HG03064 (cell line): ENCODE measurements around the gene RPL36.

Experiments
- ATAC-seq: cut with Tn5 transposase; IDR thresholded peaks from one replicate; pipeline ENCODE4 v1.9.1; 2021; ENCODE audit warnings: low read depth; ENCODE audit not compliant: unreplicated experiment

The RPL36 gene

DNA sequence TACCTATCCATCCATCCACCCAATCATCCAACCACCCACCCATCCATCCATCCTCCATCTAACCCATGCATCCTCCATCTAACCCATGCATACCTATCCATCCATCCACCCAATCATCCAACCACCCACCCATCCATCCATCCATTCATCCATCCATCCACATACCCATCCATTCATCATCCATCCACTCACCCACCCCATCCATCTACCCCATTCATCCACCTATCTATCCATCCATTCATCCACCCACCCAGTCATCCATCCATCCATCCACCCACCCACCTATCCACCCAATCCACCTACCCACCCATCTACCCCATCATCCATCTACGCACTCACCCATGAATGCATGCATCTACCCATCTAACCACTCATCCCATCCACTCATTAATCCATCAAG, 16.3 kb upstream of the RPL36 start:
- no peak for ATAC-seq

DNA sequence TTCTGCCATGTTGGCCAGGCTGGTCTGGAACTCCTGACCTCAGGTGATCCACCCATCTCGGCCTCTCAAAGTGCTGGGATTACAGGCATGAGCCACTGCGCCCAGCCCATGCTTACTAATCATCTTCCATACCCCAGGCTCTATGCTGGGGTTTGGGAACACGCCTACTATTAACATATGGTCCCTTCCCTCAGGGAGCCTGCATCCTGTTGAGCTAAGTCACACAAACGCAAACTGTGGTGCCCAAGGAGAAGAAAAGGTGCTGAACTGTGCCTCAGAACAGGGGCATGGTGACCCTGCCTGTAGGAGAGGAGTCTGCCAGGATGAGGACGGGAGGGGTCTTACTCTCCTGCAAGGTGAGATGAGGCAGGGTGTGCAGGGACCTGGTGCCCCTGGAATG, 15.4 kb upstream of the RPL36 start:
- no peak for ATAC-seq

DNA sequence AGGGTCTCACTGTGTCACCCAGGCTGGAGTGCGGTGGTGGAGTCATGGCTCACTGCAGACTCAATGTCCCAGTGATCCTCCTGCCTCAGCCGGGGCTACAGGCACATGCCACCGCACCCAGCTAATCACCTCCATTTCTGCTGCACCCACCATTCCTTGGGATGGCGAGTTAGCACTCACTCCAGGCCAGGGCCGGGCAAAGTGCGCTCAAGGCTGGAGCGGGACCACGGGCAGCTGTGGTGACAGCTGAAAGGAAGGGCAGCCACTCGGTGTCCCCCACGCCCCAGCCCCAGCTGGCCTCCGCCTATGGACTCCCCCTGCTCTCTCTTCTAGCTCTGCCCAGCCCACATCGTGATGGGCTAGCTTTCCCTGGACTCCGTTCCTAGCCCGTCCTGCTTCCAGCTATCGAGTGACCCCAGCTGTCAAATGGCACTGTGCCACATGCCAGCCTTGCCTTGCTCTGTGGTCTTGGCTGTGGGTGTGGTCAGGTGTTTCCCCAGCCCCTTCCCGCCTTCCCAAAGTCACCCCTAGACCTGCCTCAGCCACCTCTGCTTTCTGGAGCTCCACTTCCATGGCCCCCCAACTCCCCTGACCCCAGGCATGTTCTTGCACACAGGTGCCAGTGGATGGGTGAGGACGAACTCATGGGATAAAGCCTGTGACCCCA, 13.9 kb upstream of the RPL36 start:
- no peak for ATAC-seq

- ATAC-seq = no peak
Observed at GRCh38 chr19:5676772-5677105, 13.4 kb upstream of the RPL36 start.

GRCh38 chr19:5677136-5677535, 13.0 kb upstream of the RPL36 start:
- ATAC-seq = no peak

DNA sequence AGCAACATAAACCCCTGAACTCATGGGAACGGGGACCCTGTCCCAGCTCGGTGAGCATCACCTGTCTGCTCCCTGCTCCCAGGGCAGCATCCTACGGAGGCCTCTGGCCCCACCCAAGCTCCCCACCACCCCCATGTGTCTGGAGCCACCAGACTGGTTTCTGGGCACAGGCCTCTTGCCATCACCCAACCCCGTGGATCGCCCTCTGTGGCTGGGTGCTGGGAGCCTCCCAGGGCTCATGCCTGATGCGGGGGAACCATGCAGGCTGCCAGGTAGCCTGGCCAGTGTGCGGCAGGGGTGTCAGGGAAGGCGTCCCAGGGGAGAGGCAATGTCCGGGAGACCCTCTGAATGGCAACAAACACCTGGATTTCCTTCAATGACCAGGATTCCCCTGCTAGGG, 12.5 kb upstream of the RPL36 start:
- ATAC-seq = no peak

GRCh38 chr19:5678071-5678718, 11.9 kb upstream of the RPL36 start:
- no peak for ATAC-seq

DNA sequence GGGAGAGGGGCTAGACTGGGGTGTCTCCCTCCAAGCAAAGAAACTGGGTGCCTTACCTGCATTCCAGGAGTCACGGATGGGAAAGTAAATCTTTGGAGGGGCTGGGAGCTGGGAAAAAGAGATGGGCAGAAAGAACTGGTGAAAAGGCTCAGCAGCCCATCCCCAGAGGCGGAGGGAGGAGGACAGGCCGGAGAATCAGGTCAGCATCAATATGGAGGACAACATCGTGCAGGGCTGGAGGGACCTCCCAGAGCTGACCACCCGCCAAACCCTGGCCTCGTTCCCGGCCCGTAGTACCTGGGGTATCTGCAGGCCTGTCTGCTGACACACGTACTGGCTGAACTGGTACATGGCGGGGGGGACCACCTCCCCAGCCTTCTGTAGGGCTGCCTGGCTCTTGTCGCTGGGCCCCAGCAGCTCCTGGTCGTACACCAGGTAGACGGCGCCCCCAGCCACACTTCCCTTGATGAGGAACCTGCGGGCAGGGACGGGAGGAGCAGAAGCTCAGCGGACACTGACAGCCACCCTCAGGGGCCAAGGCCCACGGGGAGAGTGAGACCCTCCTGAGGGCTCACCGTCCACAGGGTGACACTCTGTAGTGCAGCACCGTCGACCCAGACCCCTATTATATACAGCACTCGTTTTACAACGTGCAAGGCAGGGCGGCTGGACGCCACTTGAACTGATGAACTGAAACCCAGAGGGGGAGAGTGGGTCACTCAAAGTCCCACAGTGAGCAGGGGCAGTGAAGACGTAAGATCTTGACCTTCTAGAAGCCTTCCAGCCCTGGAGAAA, 10.6 kb upstream of the RPL36 start:
- ATAC-seq = no peak

GRCh38 chr19:5680084-5680436, 10.0 kb upstream of the RPL36 start:
- ATAC-seq = no peak

DNA sequence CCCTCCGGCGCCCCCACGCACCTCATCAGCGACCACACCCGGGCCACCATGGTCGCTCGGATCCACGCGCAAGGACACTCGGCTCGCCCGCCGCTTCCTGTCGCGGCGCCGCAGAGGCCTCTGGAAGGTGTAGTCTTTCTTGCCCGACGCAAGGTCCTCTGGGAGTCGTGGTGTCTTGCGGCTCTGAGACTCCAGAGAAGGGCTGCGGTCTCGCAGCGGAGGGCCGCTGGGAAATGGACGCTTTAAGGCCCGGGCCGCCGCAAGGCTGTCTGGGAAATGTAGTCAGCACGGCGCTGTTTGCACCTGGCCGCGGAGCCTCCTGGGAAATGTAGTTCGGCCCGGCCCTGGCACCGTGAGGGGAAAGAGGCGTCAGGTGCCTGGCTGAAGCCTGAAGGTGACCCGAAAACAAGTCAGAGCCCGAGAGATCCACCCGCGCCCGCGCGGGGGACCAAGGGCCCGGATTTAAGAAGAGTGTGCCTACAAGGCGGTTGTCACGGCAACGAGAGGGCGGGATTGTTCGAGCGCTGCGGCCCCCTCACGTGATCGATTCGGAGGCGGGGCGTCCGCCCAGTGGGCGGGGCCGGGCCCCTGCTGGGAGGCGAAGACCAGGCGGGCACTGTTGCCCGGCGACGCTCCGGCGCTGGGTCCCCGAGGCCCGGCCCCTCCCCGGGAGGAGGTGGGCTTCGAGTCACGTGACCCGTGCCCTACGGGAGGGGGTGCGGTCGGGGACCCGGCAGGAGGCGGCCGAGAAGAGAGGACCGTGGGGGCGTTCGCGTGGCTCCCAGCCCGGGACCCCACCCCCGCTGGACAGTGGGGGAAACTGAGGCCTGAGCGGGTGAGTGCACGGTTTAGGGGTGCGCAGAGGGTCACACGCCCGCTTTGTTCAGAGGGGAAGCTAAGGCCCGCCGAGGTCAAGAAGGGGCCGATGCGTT, 9.4 kb upstream of the RPL36 start, which contains the start of the genes HSD11B1L and MICOS13:
TSS of gene HSD11B1L (plus strand) at position 591 of the 932 bp plus-strand sequence. CDS start 3,806 bp downstream, outside the sequence.
TSS of gene MICOS13 (minus strand) at position 80 of the 932 bp plus-strand sequence. CDS start at position 50, 30 bp downstream.
- ATAC-seq = peak; percentile 78

GRCh38 chr19:5681391-5682106, 8.5 kb upstream of the RPL36 start:
- no peak for ATAC-seq

DNA sequence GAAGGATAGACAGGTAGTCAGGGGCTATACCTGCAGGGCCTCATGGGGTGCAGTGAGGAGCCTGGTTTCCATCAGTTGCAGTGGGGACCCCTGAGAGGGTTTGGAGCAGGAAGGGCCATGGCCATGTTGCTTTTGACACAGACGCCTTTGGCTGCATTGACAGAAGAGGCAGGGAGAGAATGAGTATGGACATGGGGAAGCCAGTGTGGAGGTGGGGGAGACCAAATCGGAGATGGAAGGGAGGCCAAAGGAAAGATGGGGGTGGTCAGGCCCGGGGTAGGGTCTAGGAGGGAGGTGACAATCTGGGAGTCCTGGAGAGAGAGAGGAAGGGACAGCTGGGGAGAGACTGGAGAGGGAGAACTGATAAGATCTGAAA, 8.0 kb upstream of the RPL36 start:
- ATAC-seq = no peak

- no peak for ATAC-seq
Observed at GRCh38 chr19:5683177-5683886, 6.8 kb upstream of the RPL36 start.

GRCh38 chr19:5684694-5685430, 5.2 kb upstream of the RPL36 start:
- ATAC-seq = no peak

GRCh38 chr19:5686326-5686646, 3.8 kb upstream of the RPL36 start:
- ATAC-seq = peak; percentile 3

DNA sequence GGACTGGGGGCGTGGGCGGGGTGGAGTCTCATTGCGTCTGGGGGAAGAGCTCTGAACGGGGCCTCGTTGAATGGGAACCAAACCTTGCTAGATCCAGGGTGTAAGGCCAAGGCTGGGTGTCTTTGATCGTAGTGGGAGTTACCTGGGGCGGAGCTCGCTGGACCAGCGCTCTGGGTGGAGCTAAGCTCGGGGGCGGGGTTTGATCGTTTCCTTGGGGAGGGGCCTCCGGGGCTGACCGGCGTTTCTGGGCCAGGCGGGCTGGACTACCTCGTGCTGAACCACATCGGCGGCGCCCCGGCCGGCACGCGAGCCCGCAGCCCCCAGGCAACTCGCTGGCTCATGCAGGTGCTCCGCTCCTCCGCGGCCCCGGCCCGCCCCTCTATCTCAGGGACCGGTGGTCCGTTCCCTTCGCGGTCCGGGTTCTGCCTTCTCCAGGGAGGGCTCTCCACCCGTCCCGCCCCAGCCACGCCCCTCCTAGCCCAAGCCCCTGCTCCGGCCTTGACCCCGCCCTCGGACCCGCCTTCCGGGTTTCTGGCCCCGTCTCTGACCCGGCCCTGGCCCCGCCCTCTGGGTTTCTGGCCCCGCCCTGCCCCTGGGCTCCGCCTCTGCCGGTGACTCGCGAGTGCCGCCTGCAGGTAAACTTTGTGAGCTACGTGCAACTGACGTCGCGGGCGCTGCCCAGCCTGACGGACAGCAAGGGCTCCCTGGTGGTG, 3.3 kb upstream of the RPL36 start:
- peak; percentile 42 for ATAC-seq

GRCh38 chr19:5687360-5688198, 2.5 kb upstream of the RPL36 start:
- ATAC-seq = no peak
